ENCODE data around the gene NKAPD1.
A peak's percentile ranks its signal among the peaks of the same experiment; 100 is the strongest.

DNA sequence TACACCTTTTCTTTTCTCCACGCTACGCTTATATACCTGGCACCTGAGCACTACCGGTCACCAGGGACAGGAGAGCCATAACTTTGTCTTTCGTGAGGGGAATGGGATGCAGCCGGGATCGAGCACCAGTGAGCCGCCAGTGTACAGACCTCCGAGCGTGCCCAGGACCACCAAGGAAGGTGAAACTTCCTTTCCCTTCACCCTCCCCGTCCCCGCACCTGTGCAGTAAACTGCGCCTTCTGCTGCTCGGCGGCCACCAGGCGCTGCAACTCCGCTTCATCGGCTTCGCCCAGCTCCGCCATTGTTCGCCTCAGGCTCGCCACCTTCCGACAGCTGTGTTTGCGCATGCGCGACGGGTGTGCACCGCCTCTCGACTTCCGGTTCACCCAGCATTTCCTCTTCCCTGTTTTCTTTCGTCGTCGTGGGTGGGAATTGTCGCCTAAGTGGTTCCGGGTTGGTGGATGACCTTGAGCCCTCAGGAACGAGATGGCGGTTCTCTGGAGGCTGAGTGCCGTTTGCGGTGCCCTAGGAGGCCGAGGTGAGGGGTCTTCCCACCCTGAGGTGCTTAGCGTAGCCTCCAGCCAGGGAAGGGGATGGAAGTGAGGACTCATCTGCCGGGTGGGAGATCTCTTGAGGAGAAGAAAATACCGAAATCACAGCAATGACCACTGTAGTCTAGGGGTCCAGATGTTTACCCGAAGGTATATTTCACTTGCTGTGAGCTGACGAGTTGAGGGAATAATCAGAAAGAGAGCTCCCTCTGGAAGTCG lies 12.5 kb downstream of the NKAPD1 start, which contains the start of the genes SDHD and TIMM8B:
- peak; percentile 53 for TF ChIP-seq CTCF (IDR thresholded peaks at IDR 0.05; ENCODE audit: borderline replicate concordance, extremely low read depth, low read length, poor library complexity, severe bottlenecking)
- TF ChIP-seq EZH2 (IDR thresholded peaks at IDR 0.05; ENCODE audit: borderline replicate concordance, low read depth, low read length, severe bottlenecking): no peak

All from DND-41 (cell line).